MV-4-11 (cell line): ENCODE data around the gene DNAJC24.

Experiments used
- DNase-seq: peaks from one replicate; lab custom pipeline; 2025; lab: John Stamatoyannopoulos, UW

Gene DNAJC24

GRCh38 chr11:31415435-31415834 is 45.8 kb downstream of the DNAJC24 start:
- DNase-seq = no peak

GRCh38 chr11:31417357-31417756 is 47.7 kb downstream of the DNAJC24 start:
- DNase-seq = no peak

DNA sequence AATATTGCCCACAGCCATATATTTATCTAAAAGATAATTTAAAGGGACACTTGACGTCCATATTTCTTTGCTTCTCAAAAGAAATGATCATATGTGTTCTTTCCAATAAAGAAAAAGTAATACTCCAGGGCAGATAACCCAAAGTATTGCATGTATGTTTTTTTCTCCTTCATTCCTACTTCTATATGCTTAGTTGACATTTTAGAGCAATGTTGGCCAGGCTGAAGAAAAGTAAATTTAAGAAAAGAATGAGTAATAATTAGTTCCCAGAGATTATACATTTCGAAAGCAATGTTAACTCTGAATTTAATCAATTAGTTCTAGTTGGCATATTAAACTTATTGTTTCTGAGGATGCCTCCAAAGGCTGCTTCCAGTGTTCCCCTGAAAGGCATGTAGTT is 48.2 kb downstream of the DNAJC24 start:
- DNase-seq = no peak

DNA sequence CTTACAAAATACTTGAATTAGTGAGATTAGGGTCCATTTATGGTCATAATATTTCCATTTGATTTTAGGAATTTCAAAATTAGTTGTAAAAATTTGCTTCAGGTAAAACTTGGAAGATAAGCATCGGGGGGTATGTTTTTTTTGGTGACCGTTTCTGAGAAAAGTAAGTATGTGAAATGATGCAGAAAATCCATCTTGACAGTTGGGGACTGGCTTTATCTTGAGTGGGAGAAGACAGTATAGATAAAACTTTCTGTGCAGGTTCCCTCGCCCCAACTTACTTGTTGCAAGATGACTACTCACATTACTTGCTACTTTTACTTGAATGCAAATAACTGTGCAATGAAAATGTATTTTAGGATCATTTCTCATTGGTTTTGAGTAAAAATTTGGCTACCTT is 49.5 kb downstream of the DNAJC24 start:
- no peak for DNase-seq

- no peak for DNase-seq
Measured at GRCh38 chr11:31419669-31420068, 50.0 kb downstream of the DNAJC24 start.

DNA sequence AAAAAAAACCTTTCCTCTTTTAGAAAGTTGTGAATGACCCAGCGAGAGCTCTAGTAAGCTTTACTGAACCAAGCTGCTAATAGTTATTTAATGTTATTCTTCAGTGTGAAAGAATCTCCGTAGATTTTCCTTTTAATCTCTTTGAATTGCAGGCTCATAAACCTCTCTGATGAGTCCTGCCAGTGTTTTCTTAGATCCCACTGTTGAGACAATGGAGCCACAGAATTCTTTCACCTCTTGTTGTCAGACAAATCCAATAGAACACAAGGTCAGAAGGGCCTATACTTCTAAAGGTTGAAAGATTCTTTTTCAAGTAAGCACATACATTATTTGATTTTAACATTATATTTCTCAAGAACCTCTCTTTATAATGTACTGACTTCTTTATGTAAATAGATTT is 52.2 kb downstream of the DNAJC24 start:
- no peak for DNase-seq

DNA sequence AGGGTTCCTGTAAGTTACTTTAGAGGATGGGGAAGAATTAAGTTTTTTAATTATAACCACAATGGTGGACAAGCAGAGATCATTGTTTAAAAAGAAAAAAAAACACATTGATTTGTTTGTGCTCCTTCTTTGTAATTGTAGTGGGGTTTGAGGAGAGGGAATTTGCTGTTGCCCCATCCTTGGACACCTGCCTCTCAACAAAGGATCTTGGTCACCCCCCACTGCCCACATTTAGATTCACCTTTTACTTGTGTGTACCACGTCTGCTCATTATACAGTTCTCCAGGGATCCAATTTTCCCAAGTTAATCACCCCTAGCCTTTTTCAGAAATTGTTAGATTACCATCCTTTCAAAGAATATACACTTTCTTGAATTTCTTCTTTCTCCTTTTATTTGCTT is 53.0 kb downstream of the DNAJC24 start:
- no peak for DNase-seq

GRCh38 chr11:31424652-31425051 is 55.0 kb downstream of the DNAJC24 start:
- no peak for DNase-seq

DNA sequence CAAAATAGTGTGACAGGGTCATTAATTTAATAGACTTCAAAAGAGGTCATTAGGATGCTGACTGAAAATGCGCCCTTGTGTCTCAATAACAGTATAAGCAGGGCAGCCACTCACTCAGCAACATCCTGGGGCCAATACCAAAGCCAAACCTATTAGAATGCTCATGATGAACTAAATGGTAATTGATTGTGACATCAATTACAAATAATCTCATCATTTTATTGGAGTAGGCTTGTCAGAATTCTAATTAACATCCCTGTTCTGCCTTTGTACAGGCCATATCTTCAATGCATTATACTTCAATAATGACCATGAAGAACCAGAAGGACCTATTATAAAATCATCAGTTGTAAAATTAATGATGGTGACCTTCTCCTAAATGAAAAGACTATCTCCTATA is 64.2 kb downstream of the DNAJC24 start:
- DNase-seq = no peak

GRCh38 chr11:31437742-31438435 is 68.2 kb downstream of the DNAJC24 start:
- no peak for DNase-seq

DNA sequence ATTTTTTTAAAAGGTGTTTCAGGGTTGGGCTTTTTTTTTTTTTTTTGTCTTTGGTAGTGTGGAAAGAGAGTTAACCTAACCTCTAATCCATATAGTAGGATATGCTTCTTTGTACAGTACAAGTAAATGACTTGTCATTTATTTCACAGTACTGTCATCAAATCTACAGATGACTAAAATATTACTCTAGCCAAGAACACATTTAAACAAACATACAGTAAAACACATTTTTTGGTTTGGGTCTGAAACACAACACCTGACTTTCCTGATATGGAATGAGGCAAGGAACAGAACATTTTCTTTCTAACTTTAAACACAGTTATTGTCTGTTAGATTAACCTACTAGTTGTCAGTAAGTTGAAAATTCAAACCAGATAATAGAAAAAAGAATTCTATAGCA is 71.6 kb downstream of the DNAJC24 start:
- DNase-seq = no peak

DNA sequence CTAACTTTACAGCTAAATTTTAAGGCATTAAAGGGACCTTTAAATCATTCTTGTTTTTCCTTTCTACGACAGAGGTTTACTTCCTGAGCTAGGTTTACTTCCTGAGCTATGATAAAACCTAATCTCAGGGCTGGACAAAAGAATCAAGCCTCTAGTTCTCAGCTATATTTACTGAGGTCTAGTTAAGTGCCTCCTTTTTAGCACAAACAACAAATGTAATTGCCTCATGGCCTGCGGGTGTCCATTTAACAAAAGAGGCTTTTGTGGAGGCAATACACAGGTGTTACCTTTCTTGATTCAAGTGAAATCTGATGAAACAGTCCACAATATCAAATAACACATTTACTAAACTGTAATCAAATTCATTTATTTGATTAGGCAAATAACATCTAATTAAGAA is 72.4 kb downstream of the DNAJC24 start:
- DNase-seq = no peak

GRCh38 chr11:31443802-31444201 is 74.1 kb downstream of the DNAJC24 start:
- no peak for DNase-seq

DNA sequence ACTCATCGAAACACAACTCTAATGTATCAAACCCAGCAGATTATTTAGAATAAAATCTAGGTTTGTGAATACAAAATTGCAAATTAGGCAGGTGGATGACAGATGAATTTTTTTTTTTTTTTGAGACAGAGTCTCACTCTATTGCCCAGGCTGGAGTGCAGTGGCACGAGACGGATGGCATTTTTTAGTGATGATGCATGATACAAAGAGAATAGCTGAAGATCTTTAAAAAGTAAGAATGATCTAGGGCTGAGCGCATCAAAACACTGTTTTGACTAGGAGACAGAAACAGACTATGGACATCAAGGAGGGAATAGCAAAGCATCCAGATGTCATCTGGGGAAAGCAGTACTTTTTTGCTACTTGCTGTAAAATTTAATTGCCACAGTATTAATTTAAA is 76.0 kb downstream of the DNAJC24 start:
- DNase-seq = no peak

DNA sequence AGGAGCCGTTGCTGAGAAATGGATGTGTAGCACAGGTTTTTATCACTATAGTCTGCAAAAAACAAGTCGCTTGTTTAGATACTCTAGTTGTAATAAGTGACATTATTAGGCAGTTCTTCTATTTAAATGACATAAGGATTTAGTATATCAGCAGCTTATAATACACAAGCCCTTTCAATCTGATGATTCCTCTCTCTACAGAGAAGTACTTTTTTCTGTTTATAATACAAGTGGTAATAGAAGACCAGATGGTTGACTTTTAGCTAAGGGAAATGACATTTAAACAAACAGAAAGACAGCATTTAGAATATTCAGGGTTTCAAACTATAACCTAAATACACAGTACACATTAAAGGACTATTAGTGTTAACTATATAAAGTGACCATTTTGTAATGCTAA is 79.4 kb downstream of the DNAJC24 start:
- no peak for DNase-seq

- no peak for DNase-seq
Measured at GRCh38 chr11:31450841-31451240, 81.2 kb downstream of the DNAJC24 start.

DNA sequence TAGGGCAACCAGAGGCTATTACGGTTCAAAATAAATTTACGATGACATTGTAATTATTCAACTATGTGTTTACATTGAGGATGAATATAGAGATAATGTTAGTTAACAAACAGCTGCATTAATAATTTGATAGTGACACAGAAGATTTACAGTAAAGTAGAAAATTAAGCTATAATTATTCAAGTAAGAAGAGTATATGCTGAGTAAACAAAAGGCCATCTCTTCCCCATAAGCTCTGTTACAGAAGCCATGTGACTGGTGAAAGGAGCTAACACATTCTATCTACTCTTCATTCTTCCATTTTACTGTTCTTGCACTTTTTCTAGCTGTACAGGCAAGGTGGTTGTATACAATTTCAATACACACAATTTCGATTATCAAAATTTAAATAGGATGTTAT is 85.5 kb downstream of the DNAJC24 start:
- no peak for DNase-seq

DNA sequence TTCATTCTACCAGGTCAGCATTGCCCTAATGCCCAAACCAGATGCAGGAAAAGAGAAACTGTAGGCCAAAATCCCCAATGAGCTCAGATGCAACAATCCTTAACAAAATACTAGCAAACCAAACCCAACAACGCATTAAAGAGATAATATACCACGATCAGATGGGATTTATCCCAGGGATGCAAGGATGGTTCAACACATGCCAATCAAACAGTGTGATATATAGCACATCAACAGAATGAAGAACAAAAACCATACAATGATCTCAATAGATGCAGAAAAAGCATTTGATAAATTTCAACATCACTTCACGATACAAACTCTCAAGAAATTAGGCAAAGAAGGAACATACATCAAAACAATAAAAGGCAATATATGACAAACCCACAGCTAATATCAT is 94.8 kb downstream of the DNAJC24 start:
- DNase-seq = no peak

GRCh38 chr11:31474083-31474482 is 104.4 kb downstream of the DNAJC24 start:
- no peak for DNase-seq

DNA sequence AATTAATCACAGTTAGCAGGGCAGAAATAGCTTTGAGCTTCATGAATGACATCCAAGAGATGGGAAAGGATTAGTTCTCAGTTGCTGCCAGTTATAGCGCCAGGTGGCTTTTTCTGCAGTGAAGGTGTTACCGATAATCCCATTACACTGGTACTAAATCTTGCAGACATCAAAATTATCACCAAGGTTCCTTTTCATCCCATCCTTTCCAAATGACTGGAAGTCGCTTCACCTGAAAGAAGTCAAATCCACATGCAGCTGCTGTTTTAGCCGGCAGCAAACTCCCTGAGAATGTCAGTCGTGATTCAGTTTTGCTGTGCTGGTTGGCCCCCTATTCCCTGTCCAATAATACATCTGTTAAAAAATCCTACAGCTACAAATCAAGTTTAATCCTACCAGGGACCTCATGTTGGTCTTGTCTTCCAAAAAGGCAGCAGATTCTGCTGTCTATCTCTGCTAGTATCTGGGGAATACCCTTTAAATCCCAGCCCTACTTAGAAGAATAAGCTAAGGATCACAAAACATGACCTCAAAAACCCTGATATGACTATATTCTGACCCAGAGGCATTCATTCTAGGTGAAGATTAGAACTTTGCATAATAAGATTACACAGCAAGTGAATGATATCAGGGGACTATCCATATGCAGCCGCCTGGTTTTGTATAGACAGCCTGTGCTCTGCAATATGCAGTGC is 108.0 kb downstream of the DNAJC24 start:
- DNase-seq = no peak

- no peak for DNase-seq
Measured at GRCh38 chr11:31478223-31478590, 108.5 kb downstream of the DNAJC24 start.

- no peak for DNase-seq
Measured at GRCh38 chr11:31479066-31479465, 109.4 kb downstream of the DNAJC24 start.

- no peak for DNase-seq
Measured at GRCh38 chr11:31480930-31481329, 111.3 kb downstream of the DNAJC24 start.
